PC-9 (cell line): ENCODE measurements around the gene NGF.

ENCODE experiments used
- EZH2 ChIP-seq: fragments of 200-600 bp; sonication (generic); IDR thresholded peaks from 2 replicates; pipeline ENCODE4 v1.8.0; 2017; ENCODE audit warnings: antibody characterized with exemption, low read depth
- TF ChIP-seq, protein P1 (sequence below): fragments of 200-600 bp; sonication (generic); conservative IDR thresholded peaks from 2 replicates; pipeline ENCODE4 v1.6.1; 2017; ENCODE audit warnings: mixed run types, antibody characterized with exemption, mild to moderate bottlenecking, moderate library complexity

DNA sequence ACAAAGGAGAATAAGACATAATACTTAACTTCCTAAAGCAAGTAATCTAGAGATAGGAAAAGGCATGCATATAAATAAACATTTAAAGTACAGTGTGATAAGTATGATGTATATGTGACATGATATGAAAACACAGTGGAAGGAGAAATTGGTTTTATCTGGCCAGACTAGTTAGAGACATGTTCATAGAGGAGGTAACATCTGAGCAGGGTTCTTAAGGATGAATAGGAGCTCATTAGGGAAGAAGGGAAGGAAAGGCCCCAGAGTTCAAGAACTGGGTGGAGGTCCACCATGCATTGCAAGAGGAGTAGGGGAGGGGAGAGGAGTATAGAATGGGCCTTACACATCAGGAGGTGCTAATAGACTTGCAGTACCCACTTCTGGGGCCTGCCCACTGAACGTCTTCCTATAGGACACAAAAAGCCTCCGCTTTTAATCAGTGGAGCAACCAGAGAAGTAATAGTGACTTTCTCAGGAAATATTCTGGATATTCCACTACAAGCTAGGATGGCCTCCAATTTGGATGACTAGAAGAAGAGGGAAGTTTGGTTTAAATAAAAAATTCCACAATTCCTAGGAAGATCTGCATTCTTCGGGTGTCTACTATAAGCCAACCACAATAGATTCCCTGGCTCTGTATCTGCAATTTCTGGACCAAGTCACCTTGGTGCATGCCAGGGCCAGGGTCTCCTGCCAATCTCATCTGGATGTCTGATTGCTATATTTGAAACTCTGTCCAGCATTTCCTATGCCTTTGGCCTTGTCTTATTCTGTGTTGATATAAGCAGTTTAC lies 41.9 kb downstream of the NGF start:
- no peak for TF ChIP-seq EZH2
- TF ChIP-seq, protein P1, sequence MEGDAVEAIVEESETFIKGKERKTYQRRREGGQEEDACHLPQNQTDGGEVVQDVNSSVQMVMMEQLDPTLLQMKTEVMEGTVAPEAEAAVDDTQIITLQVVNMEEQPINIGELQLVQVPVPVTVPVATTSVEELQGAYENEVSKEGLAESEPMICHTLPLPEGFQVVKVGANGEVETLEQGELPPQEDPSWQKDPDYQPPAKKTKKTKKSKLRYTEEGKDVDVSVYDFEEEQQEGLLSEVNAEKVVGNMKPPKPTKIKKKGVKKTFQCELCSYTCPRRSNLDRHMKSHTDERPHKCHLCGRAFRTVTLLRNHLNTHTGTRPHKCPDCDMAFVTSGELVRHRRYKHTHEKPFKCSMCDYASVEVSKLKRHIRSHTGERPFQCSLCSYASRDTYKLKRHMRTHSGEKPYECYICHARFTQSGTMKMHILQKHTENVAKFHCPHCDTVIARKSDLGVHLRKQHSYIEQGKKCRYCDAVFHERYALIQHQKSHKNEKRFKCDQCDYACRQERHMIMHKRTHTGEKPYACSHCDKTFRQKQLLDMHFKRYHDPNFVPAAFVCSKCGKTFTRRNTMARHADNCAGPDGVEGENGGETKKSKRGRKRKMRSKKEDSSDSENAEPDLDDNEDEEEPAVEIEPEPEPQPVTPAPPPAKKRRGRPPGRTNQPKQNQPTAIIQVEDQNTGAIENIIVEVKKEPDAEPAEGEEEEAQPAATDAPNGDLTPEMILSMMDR, result no peak
